ENCODE measurements around the gene CLUH. TPM values are rescaled to one million over a fixed set of nuclear protein-coding genes. Genes with fewer than 3 reads are reported as not detected.
"Not testable (repeated sequence)": the region's sequence is repeated elsewhere in the genome, so short reads cannot be mapped to it uniquely, and the experiment has no call there.

CLUH gene
- total RNA-seq, 1 donor from 2014 or later, result 39.1 TPM

DNA sequence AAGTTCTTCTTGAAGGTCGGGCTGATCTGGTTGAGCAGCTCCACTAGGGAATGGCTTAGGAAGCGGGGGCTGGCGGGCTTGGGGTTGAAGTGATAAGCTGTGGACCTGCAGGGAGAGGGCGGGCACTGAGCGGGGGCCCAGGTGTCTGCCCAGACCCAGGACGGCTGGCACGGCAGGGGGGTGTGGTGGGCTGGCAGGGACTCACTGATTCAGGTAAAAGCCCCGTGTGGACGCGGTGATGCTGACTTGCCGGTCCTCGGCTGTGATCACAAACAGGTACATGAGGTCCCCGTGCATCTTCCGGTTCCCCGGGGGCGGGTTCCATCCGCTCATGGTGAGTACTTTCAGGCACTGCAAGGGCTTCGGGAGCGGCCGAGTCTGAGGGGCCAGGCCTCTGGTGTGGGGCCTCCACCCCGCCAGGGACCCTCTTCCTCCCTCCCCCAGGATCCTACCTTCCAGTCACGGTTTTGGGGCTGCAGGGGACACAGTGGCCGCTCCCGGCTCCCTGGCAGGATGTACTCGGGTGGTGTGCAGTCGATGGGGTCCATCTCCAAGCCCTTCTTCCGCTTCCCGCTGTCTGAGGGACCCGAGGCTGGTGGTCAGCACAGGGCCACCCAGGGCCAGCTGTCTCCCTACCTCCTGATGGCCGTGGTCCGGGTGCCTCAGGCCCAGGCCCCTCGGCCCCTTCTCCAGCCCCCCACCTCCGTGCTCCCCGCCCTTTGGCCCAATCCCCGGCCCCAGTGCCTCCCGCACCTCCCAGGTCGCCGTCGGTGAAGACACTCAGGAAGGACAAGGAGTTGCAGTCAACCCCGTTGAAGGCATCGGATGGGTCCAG lies 10.2 kb downstream of the CLUH start:
- H3K27me3 Mint-ChIP-seq (ENCODE audit: unreplicated experiment), result peaks cover 3% of the 10 kb centered on the region

DNA sequence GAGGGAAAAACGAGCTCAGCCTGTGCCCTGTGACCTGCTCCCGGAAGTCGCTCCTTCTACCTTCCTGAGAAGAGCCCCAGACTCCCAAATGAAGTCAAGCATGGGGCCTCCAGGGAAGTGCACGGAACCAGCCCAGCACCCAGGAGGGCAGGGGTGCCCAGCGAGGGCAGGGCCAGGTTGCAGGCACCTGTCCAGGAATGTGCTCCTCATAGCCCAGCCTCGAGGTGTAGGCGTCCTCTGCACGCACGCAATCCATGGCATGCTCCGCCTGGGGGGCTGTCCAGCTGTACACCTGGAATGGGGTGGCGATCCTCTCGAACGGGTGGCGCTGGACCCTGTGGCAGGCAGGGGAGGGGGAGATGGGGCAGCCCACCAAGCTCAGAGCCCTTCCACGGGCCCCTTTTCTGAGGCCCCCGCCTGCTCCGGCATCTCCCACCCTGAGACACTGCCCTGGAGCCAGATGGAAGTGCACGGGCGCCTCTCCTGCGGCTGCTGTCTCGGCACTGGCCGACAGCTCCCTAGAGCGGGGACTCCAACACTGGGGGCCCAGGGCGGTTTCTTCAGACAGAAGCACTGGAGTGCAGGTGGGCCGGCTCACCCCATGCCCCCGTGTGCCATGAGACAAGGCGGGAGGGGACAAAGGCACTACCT lies 10.9 kb downstream of the CLUH start:
- Mint-ChIP-seq H3K4me3 (ENCODE audit: unreplicated experiment) (no peak overlapping the region), H3K4me1 (ENCODE audit: low read depth, unreplicated experiment) (peaks cover 4% of the 10 kb centered on the region), H3K9me3 (ENCODE audit: unreplicated experiment) (peaks cover 3% of the 10 kb centered on the region), H3K27me3 (ENCODE audit: unreplicated experiment) (peaks cover 2% of the 10 kb centered on the region), H3K27ac (ENCODE audit: unreplicated experiment) (no peak overlapping the region), H3K36me3 (ENCODE audit: unreplicated experiment) (no peaks in the 10 kb centered on the region)
- DNase-seq, result peak; percentile 11
- TF ChIP-seq, protein P1, sequence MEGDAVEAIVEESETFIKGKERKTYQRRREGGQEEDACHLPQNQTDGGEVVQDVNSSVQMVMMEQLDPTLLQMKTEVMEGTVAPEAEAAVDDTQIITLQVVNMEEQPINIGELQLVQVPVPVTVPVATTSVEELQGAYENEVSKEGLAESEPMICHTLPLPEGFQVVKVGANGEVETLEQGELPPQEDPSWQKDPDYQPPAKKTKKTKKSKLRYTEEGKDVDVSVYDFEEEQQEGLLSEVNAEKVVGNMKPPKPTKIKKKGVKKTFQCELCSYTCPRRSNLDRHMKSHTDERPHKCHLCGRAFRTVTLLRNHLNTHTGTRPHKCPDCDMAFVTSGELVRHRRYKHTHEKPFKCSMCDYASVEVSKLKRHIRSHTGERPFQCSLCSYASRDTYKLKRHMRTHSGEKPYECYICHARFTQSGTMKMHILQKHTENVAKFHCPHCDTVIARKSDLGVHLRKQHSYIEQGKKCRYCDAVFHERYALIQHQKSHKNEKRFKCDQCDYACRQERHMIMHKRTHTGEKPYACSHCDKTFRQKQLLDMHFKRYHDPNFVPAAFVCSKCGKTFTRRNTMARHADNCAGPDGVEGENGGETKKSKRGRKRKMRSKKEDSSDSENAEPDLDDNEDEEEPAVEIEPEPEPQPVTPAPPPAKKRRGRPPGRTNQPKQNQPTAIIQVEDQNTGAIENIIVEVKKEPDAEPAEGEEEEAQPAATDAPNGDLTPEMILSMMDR (IDR thresholded peaks at IDR 0.05; ENCODE audit: partially characterized antibody, unreplicated experiment), result no peak

More for the DNA sequence above, 10.2 kb downstream of the CLUH start:
- H3K4me1 Mint-ChIP-seq (ENCODE audit: low read depth, unreplicated experiment), result peaks cover 4% of the 10 kb centered on the region
- TF ChIP-seq, protein P1 (IDR thresholded peaks at IDR 0.05; ENCODE audit: partially characterized antibody, unreplicated experiment), result no peak
- H3K4me3 Mint-ChIP-seq (ENCODE audit: unreplicated experiment), result no peak overlapping the region
- peaks cover 3% of the 10 kb centered on the region for H3K9me3 Mint-ChIP-seq (ENCODE audit: unreplicated experiment)
- H3K36me3 Mint-ChIP-seq (ENCODE audit: unreplicated experiment), result no peaks in the 10 kb centered on the region
- H3K27ac Mint-ChIP-seq (ENCODE audit: unreplicated experiment), result no peak overlapping the region
- DNase-seq, result peak; percentile 19

DNA sequence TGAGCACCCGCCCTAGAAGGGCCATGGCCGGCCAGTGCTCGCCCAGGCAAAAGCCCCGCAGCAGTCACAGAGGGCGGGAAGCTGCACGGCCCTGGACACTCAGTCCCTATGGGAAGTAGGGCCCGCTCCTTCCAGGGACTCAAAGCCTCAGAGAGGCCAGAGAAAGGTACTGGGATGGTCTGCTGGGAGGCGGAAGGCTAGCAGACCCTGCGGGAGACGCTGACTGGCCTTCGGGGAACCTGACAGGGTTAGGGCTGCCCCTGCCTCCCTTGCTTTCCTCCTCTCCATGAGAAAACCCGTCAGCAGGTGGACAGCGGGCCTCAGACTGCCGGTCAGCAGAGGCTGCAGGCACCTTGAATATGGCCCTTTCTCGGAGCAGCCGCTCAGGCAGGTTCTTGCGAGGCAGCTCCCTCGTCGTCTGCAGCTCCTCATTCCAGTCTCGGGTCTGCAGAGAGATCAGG lies 11.5 kb downstream of the CLUH start:
- H3K9me3 Mint-ChIP-seq (ENCODE audit: unreplicated experiment), result peaks cover 3% of the 10 kb centered on the region
- DNase-seq, result peak; percentile 8
- H3K27me3 Mint-ChIP-seq (ENCODE audit: unreplicated experiment), result peaks cover 2% of the 10 kb centered on the region
- H3K4me1 Mint-ChIP-seq (ENCODE audit: low read depth, unreplicated experiment), result no peaks in the 10 kb centered on the region
- no peaks in the 10 kb centered on the region for H3K36me3 Mint-ChIP-seq (ENCODE audit: unreplicated experiment)
- H3K4me3 Mint-ChIP-seq (ENCODE audit: unreplicated experiment), result no peak overlapping the region
- no peak overlapping the region for H3K27ac Mint-ChIP-seq (ENCODE audit: unreplicated experiment)
- TF ChIP-seq, protein P1 (IDR thresholded peaks at IDR 0.05; ENCODE audit: partially characterized antibody, unreplicated experiment), result no peak

DNA sequence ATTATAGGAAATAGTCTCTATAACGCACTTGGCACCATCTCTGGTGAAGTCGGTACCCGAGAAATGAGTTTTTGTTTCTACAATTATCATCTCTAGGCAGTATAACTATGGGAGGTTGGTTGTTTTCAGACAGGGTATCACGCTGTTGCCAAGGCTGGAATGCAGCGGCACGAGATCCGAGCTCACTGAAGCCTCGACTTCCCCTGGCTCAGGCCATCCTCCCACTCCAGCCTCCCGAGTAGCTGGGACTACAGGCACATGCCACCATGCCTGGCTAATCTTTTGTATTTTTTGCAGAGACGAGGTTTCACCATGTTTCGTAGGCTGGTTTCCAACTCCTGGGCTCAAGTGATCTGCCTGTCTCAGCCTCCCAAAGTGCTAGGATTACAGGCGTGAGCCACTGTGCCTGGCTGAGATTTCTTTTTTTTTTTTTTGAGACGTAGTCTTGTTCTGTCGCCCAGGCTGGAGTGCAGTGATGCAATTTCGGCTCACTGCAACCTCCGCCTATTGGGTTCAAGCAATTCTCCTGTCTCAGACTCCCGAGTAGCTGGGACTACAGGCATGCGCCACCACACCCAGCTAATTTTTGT lies 12.3 kb downstream of the CLUH start:
- not testable (repeated sequence) for H3K36me3 Mint-ChIP-seq (ENCODE audit: unreplicated experiment); H3K27me3 Mint-ChIP-seq (ENCODE audit: unreplicated experiment); H3K4me3 Mint-ChIP-seq (ENCODE audit: unreplicated experiment); H3K27ac Mint-ChIP-seq (ENCODE audit: unreplicated experiment); H3K9me3 Mint-ChIP-seq (ENCODE audit: unreplicated experiment); H3K4me1 Mint-ChIP-seq (ENCODE audit: low read depth, unreplicated experiment)
- DNase-seq, result peak; percentile 0

DNA sequence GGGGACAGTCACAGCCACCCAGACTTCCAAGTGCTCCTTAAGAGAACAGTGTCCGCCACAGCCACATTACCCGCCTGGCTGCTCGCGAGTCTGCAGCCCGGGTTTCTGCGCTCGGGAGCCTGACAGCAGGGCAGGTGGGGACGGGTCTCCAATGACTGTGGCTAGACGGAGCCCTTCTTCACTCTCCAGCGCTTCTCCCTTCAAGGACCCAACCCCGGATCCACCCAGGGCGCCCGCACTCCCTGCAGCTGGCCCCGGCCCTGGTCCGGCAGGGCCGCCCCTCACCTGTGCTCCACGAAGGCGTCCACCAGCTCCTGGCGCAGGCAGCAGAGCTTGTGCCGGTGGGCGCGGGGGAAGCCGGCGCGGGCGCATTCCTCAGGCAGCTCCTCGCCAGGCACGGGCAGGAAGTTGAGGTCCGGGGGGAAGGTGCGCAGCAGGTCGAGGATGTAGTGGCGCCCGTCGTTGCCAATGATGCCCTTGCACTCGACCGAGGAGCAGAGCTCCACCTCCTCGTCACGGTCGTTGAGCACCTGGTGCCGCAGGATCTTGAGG lies 13.9 kb downstream of the CLUH start:
- no peaks in the 10 kb centered on the region for H3K4me1 Mint-ChIP-seq (ENCODE audit: low read depth, unreplicated experiment)
- H3K9me3 Mint-ChIP-seq (ENCODE audit: unreplicated experiment), result peaks cover 7% of the 10 kb centered on the region
- H3K36me3 Mint-ChIP-seq (ENCODE audit: unreplicated experiment), result no peaks in the 10 kb centered on the region
- H3K27ac Mint-ChIP-seq (ENCODE audit: unreplicated experiment), result no peak overlapping the region
- H3K27me3 Mint-ChIP-seq (ENCODE audit: unreplicated experiment), result no peaks in the 10 kb centered on the region
- peak; percentile 11 for DNase-seq
- TF ChIP-seq, protein P1 (IDR thresholded peaks at IDR 0.05; ENCODE audit: partially characterized antibody, unreplicated experiment), result no peak
- H3K4me3 Mint-ChIP-seq (ENCODE audit: unreplicated experiment), result no peak overlapping the region
